Measurements from ENCODE around the gene CDH23. TPM values are rescaled to one million over a fixed set of nuclear protein-coding genes. Genes with fewer than 3 reads are reported as not detected.

Gene CDH23
- total RNA-seq, 1 experiment from 2014 or later, result 0.02 TPM

DNA sequence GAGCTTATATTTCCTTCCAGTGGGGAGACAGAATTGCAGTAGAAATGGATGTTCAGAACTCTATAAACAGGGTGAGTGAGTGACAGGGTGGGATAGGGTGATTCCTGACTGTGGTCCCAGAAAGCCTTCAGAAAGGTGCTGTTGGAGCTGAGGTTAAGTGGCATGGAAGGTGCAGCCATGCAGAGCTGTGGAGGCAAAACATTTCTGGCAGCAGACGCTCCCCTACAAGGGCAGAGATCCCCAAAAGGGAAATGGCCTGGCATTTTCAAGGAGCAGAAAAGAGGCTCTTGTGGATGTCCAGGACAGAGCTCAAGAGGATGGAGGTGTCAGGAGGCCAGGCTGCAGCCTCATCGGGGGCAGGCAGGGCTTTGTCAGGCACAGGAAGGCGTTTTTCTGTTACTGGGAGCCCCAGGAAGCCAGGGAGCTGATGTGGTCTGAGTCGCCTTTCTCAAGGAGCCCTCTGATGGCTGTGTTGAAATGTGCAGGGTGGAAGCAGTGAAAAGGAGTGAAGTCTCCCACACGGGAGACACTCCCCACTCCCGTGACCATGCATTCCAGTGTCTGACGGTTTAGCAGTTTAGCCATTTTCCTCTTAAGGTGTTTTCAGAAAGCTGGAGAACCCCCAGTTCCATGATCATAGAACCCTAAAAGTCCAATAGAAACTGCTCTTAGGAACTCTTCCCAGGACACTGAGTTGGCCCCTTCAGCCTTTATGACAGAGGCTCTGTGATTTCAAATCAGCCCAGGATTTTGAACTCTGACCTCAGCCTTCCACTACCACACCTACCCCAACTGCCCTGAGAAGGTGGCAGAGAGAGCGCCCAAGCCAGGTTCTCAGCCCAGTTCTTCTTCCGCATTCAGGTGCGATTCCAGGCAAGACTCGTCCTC, 226.6 kb downstream of the CDH23 start:
- H3K9me3 Mint-ChIP-seq (ENCODE audit: unreplicated experiment), result no peaks in the 10 kb centered on the region
- no peak overlapping the region for H3K4me3 Mint-ChIP-seq (ENCODE audit: unreplicated experiment)
- no peak for DNase-seq (ENCODE audit: unreplicated experiment)
- no TSS peak for BruUV-seq (replicated peaks)
- ChIA-PET CTCF (interaction anchor here (1.0 to 1.4 kb wide), 2 partner anchors 53 to 310 kb away, joined by 3 to 4 read pairs; no protein-coding TSS in a partner anchor), POLR2A (no interaction called here)
- H3K27me3 Mint-ChIP-seq (ENCODE audit: insufficient read depth, unreplicated experiment), result peaks cover 16% of the 10 kb centered on the region
- intact Hi-C loops (cut with micrococcal nuclease), result no loop called here
- H3K4me1 Mint-ChIP-seq (ENCODE audit: insufficient read depth, unreplicated experiment), result no peaks in the 10 kb centered on the region
- H3K36me3 Mint-ChIP-seq (ENCODE audit: insufficient read depth, unreplicated experiment), result no peaks in the 10 kb centered on the region
- TF ChIP-seq CTCF (IDR thresholded peaks at IDR 0.05; ENCODE audit: unreplicated experiment), result no peak
- H3K27ac Mint-ChIP-seq (ENCODE audit: low read depth, unreplicated experiment), result no peak overlapping the region

- ChIA-PET POLR2A (no interaction called here), CTCF (interaction anchor here (1.0 to 1.4 kb wide), 2 partner anchors 54 to 310 kb away, joined by 3 to 4 read pairs; no protein-coding TSS in a partner anchor)
- Mint-ChIP-seq H3K27ac (ENCODE audit: low read depth, unreplicated experiment) (no peak overlapping the region), H3K9me3 (ENCODE audit: unreplicated experiment) (no peaks in the 10 kb centered on the region), H3K27me3 (ENCODE audit: insufficient read depth, unreplicated experiment) (peaks cover 16% of the 10 kb centered on the region), H3K4me3 (ENCODE audit: unreplicated experiment) (no peak overlapping the region), H3K4me1 (ENCODE audit: insufficient read depth, unreplicated experiment) (no peaks in the 10 kb centered on the region), H3K36me3 (ENCODE audit: insufficient read depth, unreplicated experiment) (no peaks in the 10 kb centered on the region)
- intact Hi-C loops (cut with micrococcal nuclease), result no loop called here
- BruUV-seq (replicated peaks), result no TSS peak
- DNase-seq (ENCODE audit: unreplicated experiment), result no peak
- TF ChIP-seq CTCF (IDR thresholded peaks at IDR 0.05; ENCODE audit: unreplicated experiment), result no peak
Measured at GRCh38 chr10:71623986-71624291, 227.2 kb downstream of the CDH23 start.

GRCh38 chr10:71625445-71626175, 228.9 kb downstream of the CDH23 start:
- no peak overlapping the region for H3K4me3 Mint-ChIP-seq (ENCODE audit: unreplicated experiment)
- peaks cover 5% of the 10 kb centered on the region for H3K4me1 Mint-ChIP-seq (ENCODE audit: insufficient read depth, unreplicated experiment)
- H3K36me3 Mint-ChIP-seq (ENCODE audit: insufficient read depth, unreplicated experiment), result no peaks in the 10 kb centered on the region
- H3K27ac Mint-ChIP-seq (ENCODE audit: low read depth, unreplicated experiment), result no peak overlapping the region
- H3K9me3 Mint-ChIP-seq (ENCODE audit: unreplicated experiment), result no peaks in the 10 kb centered on the region
- no peak for TF ChIP-seq CTCF (IDR thresholded peaks at IDR 0.05; ENCODE audit: unreplicated experiment)
- no peak for DNase-seq (ENCODE audit: unreplicated experiment)
- POLR2A ChIA-PET, result no interaction called here
- no TSS peak for BruUV-seq (replicated peaks)
- CTCF ChIA-PET, result interaction anchor here (1.3 to 1.6 kb wide), 2 partner anchors 17 to 82 kb away, joined by 3 to 5 read pairs; no protein-coding TSS in a partner anchor
- peaks cover 16% of the 10 kb centered on the region for H3K27me3 Mint-ChIP-seq (ENCODE audit: insufficient read depth, unreplicated experiment)
- intact Hi-C loops (cut with micrococcal nuclease), result no loop called here

- intact Hi-C loops (cut with micrococcal nuclease), result no loop called here
- peaks cover 5% of the 10 kb centered on the region for H3K4me1 Mint-ChIP-seq (ENCODE audit: insufficient read depth, unreplicated experiment)
- peaks cover 30% of the 10 kb centered on the region for H3K27me3 Mint-ChIP-seq (ENCODE audit: insufficient read depth, unreplicated experiment)
- ChIA-PET POLR2A (interaction anchor here (0.7 kb wide), 1 partner anchor 184 kb away, joined by 3 read pairs; no protein-coding TSS in a partner anchor), CTCF (interaction anchor here (0.6 to 0.7 kb wide), 2 partner anchors 130 to 675 kb away, joined by 3 to 4 read pairs; no protein-coding TSS in a partner anchor)
- no TSS peak for BruUV-seq (replicated peaks)
- DNase-seq (ENCODE audit: unreplicated experiment), result no peak
- no peaks in the 10 kb centered on the region for H3K36me3 Mint-ChIP-seq (ENCODE audit: insufficient read depth, unreplicated experiment)
- H3K4me3 Mint-ChIP-seq (ENCODE audit: unreplicated experiment), result no peak overlapping the region
- H3K9me3 Mint-ChIP-seq (ENCODE audit: unreplicated experiment), result no peaks in the 10 kb centered on the region
- H3K27ac Mint-ChIP-seq (ENCODE audit: low read depth, unreplicated experiment), result no peak overlapping the region
- no peak for TF ChIP-seq CTCF (IDR thresholded peaks at IDR 0.05; ENCODE audit: unreplicated experiment)
Measured at GRCh38 chr10:71627230-71627939, 230.7 kb downstream of the CDH23 start.
